CMK (cell line): ENCODE measurements around the gene ZDHHC3.

ENCODE experiments used
- DNase-seq: peaks from one replicate; pipeline ENCODE4 v3.0.0-alpha.2; 2010; ENCODE audit warnings: low read depth

ZDHHC3 gene

GRCh38 chr3:44893097-44893496, 82.9 kb downstream of the ZDHHC3 start:
- no peak for DNase-seq

GRCh38 chr3:44892689-44893088, 83.3 kb downstream of the ZDHHC3 start:
- no peak for DNase-seq

GRCh38 chr3:44890852-44891251, 85.1 kb downstream of the ZDHHC3 start:
- DNase-seq: no peak

- DNase-seq: no peak
Measured at GRCh38 chr3:44890258-44890657, 85.7 kb downstream of the ZDHHC3 start.

GRCh38 chr3:44887101-44887500, 88.9 kb downstream of the ZDHHC3 start:
- DNase-seq: no peak

GRCh38 chr3:44886561-44886960, 89.4 kb downstream of the ZDHHC3 start:
- no peak for DNase-seq

GRCh38 chr3:44885618-44886017, 90.4 kb downstream of the ZDHHC3 start:
- DNase-seq: no peak

- DNase-seq: no peak
Measured at GRCh38 chr3:44883999-44884431, 92.0 kb downstream of the ZDHHC3 start.

- no peak for DNase-seq
Measured at GRCh38 chr3:44883213-44883955, 92.6 kb downstream of the ZDHHC3 start.

- DNase-seq: no peak
Measured at GRCh38 chr3:44880284-44880683, 95.7 kb downstream of the ZDHHC3 start.

- no peak for DNase-seq
Measured at GRCh38 chr3:44877333-44877732, 98.6 kb downstream of the ZDHHC3 start.

GRCh38 chr3:44875596-44875995, 100.4 kb downstream of the ZDHHC3 start:
- no peak for DNase-seq
